ENCODE measurements around the gene ENOX1.

- TF ChIP-seq CTCF (IDR thresholded peaks at IDR 0.05) (no peak), ESRRA (CRISPR knock-in tag; IDR thresholded peaks at IDR 0.05; ENCODE audit: borderline replicate concordance) (no peak)
Measured at GRCh38 chr13:43295321-43295720, 491.5 kb downstream of the ENOX1 start.
